ENCODE measurements around the gene ATG7.

DNA sequence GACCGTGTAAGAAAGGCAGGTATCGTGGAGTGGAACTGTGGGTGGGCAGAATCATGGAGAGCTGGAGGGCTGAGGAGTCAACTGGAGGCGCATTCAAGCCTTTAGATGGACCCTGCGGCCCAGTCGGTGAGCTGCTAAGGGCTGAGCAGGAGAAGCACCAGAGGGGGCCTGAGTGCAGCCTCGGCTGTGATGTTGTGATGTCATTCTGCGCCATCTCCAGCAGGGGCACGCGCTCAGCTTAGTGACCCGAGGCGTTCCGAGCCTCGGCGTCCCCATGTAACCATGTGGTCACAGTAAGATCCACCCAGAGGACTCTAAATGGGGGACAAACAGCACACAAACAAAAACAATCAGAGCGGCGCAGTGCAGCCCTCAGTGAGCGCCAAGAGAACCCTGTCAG, 294.7 kb downstream of the ATG7 start:
- TF ChIP-seq, protein P1, sequence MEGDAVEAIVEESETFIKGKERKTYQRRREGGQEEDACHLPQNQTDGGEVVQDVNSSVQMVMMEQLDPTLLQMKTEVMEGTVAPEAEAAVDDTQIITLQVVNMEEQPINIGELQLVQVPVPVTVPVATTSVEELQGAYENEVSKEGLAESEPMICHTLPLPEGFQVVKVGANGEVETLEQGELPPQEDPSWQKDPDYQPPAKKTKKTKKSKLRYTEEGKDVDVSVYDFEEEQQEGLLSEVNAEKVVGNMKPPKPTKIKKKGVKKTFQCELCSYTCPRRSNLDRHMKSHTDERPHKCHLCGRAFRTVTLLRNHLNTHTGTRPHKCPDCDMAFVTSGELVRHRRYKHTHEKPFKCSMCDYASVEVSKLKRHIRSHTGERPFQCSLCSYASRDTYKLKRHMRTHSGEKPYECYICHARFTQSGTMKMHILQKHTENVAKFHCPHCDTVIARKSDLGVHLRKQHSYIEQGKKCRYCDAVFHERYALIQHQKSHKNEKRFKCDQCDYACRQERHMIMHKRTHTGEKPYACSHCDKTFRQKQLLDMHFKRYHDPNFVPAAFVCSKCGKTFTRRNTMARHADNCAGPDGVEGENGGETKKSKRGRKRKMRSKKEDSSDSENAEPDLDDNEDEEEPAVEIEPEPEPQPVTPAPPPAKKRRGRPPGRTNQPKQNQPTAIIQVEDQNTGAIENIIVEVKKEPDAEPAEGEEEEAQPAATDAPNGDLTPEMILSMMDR (IDR thresholded peaks at IDR 0.05; ENCODE audit: low read depth, low read length): peak; percentile 3
- TF ChIP-seq, protein P2, sequence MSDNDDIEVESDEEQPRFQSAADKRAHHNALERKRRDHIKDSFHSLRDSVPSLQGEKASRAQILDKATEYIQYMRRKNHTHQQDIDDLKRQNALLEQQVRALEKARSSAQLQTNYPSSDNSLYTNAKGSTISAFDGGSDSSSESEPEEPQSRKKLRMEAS (IDR thresholded peaks at IDR 0.05; ENCODE audit: low read depth, low read length): no peak
- TF ChIP-seq POLR2A (IDR thresholded peaks at IDR 0.05; ENCODE audit: extremely low read depth, insufficient read length) (no peak), MYC (IDR thresholded peaks at IDR 0.05; ENCODE audit: low read depth, low read length) (no peak)

All from NB4 (cell line).